Gastrocnemius medialis (tissue), 4 donors: Measurements from ENCODE around the gene SLC24A1.

Experiments used
- CTCF ChIP-seq, 5 experiments: fragments of 450-650 bp in 3 of 5; fragments of 200-600 bp in 2 of 5; sonication (generic) in 2 of 5; IDR thresholded peaks in 4 of 5; conservative IDR thresholded peaks in 1 of 5; 1 replicate in 4 of 5; 2 replicates in 1 of 5; pipeline ENCODE4 v1.5.1; 2016 to 2019; ENCODE audit warnings: antibody characterized with exemption in 5 of 5, mild to moderate bottlenecking in 3 of 5, moderate library complexity in 3 of 5
- POLR2A ChIP-seq, 2 donors: fragments of 450-650 bp; IDR thresholded peaks; one replicate each; pipeline ENCODE4 v1.6.1; 2017; ENCODE audit warnings: antibody characterized with exemption in 2 of 2, mild to moderate bottlenecking in 2 of 2, moderate library complexity in 2 of 2

GRCh38 chr15:65642594-65642993, 20.9 kb downstream of the SLC24A1 start:
- TF ChIP-seq POLR2A (IDR thresholded peaks at IDR 0.05) (no peak), CTCF (IDR thresholded peaks at IDR 0.05 in 4 of 5, conservative IDR thresholded peaks at IDR 0.05 in 1 of 5) (no peak)
